HEK293 (cell line): Measurements from ENCODE around the gene LARP1.

Source experiments
- KLF8 ChIP-seq: fragments of 450-650 bp; formaldehyde crosslinking; IDR thresholded peaks from 2 replicates; pipeline ENCODE4 v1.5.1; 2016; ENCODE audit warnings: missing biosample characterization, missing genetic modification characterization
- KLF9 ChIP-seq: fragments of 450-650 bp; formaldehyde crosslinking; IDR thresholded peaks from 2 replicates; pipeline ENCODE4 v1.5.1; 2016; ENCODE audit warnings: missing biosample characterization, missing genetic modification characterization, low read depth
- ZSCAN23 ChIP-seq: fragments of 450-650 bp; formaldehyde crosslinking; IDR thresholded peaks from 2 replicates; pipeline ENCODE4 v1.5.1; 2016; ENCODE audit warnings: missing biosample characterization, missing genetic modification characterization
- TF ChIP-seq, protein P1 (sequence below): fragments of 450-650 bp; formaldehyde crosslinking; IDR thresholded peaks from 2 replicates; pipeline ENCODE4 v1.5.1; 2016; ENCODE audit warnings: missing biosample characterization, missing genetic modification characterization
- TF ChIP-seq, protein P2 (sequence below): fragments of 450-650 bp; formaldehyde crosslinking; IDR thresholded peaks from 2 replicates; pipeline ENCODE4 v1.5.1; 2016; ENCODE audit warnings: missing biosample characterization, missing genetic modification characterization, low read depth
- TF ChIP-seq, protein P3 (sequence below): fragments of 450-650 bp; IDR thresholded peaks from 2 replicates; pipeline ENCODE4 v1.5.1; 2018; ENCODE audit warnings: missing biosample characterization, mild to moderate bottlenecking, missing genetic modification characterization
- TF ChIP-seq, protein P4 (sequence below): fragments of 450-650 bp; formaldehyde crosslinking; optimal IDR thresholded peaks from 2 replicates; pipeline ENCODE3; 2016; ENCODE audit warnings: missing biosample characterization, mild to moderate bottlenecking, missing genetic modification characterization

DNA sequence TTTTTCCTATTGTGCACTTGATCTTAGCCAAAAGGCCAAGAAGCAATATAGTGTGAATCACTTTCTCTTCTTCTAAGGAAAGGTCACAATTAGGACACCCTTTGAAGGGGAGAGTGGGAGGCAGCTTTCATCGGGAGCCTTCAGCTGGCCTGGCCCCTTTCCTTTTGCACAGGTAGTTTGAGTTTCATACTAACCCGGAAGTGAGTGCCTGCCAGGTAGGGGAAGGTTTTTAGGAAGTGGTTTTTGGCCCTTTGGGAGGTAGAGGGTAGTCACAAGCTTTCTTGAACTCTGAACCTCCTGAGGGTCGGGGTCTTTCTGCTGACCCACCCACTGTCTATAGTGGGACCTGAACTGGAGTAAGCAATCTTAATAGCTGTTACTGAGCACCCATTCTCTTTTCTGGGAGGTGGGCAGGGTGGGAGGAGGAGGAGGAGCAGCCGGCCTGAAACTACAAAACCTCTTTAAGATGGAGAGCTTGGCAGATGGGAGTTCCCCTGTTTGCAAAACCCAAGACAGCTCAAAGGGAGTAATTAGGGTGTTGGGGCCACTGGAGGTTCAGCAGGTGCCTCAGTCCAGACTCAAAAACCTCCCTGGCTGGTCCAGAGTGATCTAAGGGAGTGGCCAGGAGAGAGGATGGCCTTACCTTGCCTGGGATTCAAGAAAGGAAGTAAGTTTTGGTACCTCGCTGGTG, 6.0 kb downstream of the LARP1 start:
- TF ChIP-seq, protein P1, sequence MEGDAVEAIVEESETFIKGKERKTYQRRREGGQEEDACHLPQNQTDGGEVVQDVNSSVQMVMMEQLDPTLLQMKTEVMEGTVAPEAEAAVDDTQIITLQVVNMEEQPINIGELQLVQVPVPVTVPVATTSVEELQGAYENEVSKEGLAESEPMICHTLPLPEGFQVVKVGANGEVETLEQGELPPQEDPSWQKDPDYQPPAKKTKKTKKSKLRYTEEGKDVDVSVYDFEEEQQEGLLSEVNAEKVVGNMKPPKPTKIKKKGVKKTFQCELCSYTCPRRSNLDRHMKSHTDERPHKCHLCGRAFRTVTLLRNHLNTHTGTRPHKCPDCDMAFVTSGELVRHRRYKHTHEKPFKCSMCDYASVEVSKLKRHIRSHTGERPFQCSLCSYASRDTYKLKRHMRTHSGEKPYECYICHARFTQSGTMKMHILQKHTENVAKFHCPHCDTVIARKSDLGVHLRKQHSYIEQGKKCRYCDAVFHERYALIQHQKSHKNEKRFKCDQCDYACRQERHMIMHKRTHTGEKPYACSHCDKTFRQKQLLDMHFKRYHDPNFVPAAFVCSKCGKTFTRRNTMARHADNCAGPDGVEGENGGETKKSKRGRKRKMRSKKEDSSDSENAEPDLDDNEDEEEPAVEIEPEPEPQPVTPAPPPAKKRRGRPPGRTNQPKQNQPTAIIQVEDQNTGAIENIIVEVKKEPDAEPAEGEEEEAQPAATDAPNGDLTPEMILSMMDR (tag by site-specific recombination), result no peak
- TF ChIP-seq, protein P2, sequence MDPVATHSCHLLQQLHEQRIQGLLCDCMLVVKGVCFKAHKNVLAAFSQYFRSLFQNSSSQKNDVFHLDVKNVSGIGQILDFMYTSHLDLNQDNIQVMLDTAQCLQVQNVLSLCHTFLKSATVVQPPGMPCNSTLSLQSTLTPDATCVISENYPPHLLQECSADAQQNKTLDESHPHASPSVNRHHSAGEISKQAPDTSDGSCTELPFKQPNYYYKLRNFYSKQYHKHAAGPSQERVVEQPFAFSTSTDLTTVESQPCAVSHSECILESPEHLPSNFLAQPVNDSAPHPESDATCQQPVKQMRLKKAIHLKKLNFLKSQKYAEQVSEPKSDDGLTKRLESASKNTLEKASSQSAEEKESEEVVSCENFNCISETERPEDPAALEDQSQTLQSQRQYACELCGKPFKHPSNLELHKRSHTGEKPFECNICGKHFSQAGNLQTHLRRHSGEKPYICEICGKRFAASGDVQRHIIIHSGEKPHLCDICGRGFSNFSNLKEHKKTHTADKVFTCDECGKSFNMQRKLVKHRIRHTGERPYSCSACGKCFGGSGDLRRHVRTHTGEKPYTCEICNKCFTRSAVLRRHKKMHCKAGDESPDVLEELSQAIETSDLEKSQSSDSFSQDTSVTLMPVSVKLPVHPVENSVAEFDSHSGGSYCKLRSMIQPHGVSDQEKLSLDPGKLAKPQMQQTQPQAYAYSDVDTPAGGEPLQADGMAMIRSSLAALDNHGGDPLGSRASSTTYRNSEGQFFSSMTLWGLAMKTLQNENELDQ (tag by site-specific recombination), result no peak
- TF ChIP-seq, protein P3, sequence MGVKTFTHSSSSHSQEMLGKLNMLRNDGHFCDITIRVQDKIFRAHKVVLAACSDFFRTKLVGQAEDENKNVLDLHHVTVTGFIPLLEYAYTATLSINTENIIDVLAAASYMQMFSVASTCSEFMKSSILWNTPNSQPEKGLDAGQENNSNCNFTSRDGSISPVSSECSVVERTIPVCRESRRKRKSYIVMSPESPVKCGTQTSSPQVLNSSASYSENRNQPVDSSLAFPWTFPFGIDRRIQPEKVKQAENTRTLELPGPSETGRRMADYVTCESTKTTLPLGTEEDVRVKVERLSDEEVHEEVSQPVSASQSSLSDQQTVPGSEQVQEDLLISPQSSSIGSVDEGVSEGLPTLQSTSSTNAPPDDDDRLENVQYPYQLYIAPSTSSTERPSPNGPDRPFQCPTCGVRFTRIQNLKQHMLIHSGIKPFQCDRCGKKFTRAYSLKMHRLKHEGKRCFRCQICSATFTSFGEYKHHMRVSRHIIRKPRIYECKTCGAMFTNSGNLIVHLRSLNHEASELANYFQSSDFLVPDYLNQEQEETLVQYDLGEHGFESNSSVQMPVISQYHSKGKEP, result no peak
- TF ChIP-seq KLF8 (tag by site-specific recombination) (no peak), ZSCAN23 (tag by site-specific recombination) (no peak), KLF9 (no peak)
- TF ChIP-seq, protein P4, sequence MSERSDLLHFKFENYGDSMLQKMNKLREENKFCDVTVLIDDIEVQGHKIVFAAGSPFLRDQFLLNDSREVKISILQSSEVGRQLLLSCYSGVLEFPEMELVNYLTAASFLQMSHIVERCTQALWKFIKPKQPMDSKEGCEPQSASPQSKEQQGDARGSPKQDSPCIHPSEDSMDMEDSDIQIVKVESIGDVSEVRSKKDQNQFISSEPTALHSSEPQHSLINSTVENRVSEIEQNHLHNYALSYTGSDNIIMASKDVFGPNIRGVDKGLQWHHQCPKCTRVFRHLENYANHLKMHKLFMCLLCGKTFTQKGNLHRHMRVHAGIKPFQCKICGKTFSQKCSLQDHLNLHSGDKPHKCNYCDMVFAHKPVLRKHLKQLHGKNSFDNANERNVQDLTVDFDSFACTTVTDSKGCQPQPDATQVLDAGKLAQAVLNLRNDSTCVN (tag by site-specific recombination), result no peak
